Lower leg skin (tissue), 3 donors: ENCODE measurements around the gene KMT2E.

Source experiments
- POLR2A ChIP-seq, 2 donors: fragments of 450-650 bp; IDR thresholded peaks; one replicate each; pipeline ENCODE4 v1.6.1; 2016 to 2017; ENCODE audit warnings: antibody characterized with exemption in 2 of 2, mild to moderate bottlenecking in 1 of 2, moderate library complexity in 1 of 2
- TF ChIP-seq, protein P1 (sequence below), 3 donors: fragments of 450-650 bp; IDR thresholded peaks; one replicate each; pipeline ENCODE4 v1.5.1; 2016; ENCODE audit warnings: antibody characterized with exemption in 3 of 3, mild to moderate bottlenecking in 3 of 3, moderate library complexity in 2 of 3

DNA sequence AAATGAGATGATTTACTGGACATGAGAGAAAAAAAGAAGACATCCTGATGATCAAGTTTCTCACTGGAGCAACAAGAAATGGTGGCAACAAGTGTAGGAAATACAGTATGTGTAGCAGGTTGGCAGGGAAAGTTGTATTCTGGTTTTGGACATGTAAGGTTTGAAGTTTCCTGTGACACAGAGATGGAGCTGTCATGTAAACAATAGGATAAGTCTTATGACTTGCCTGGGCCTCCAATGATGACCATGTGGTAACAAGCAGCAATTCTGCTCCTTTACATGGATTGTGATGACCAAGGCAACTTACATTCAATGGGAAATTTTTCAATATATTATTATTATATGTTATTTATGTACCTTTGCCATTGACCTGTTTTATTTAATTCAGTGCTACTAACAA lies 125.4 kb downstream of the KMT2E start:
- TF ChIP-seq, protein P1, sequence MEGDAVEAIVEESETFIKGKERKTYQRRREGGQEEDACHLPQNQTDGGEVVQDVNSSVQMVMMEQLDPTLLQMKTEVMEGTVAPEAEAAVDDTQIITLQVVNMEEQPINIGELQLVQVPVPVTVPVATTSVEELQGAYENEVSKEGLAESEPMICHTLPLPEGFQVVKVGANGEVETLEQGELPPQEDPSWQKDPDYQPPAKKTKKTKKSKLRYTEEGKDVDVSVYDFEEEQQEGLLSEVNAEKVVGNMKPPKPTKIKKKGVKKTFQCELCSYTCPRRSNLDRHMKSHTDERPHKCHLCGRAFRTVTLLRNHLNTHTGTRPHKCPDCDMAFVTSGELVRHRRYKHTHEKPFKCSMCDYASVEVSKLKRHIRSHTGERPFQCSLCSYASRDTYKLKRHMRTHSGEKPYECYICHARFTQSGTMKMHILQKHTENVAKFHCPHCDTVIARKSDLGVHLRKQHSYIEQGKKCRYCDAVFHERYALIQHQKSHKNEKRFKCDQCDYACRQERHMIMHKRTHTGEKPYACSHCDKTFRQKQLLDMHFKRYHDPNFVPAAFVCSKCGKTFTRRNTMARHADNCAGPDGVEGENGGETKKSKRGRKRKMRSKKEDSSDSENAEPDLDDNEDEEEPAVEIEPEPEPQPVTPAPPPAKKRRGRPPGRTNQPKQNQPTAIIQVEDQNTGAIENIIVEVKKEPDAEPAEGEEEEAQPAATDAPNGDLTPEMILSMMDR (IDR thresholded peaks at IDR 0.05), result no peak
- no peak for TF ChIP-seq POLR2A (IDR thresholded peaks at IDR 0.05)
